GM08714 (cell line): ENCODE results near the gene MAPT.

ENCODE experiments used
- H3K4me3 ChIP-seq: fragments of 200-500 bp; sonication (Bioruptor generic); 2 replicates; pipeline ENCODE4 v1.5.1; 2014; ENCODE audit warnings: mild to moderate bottlenecking, low read length, inconsistent platforms
- ZNF274 ChIP-seq: IDR thresholded peaks from 2 replicates; pipeline ENCODE4 v1.6.1; 2012; ENCODE audit warnings: mild to moderate bottlenecking, low read depth, low read length

The MAPT gene

DNA sequence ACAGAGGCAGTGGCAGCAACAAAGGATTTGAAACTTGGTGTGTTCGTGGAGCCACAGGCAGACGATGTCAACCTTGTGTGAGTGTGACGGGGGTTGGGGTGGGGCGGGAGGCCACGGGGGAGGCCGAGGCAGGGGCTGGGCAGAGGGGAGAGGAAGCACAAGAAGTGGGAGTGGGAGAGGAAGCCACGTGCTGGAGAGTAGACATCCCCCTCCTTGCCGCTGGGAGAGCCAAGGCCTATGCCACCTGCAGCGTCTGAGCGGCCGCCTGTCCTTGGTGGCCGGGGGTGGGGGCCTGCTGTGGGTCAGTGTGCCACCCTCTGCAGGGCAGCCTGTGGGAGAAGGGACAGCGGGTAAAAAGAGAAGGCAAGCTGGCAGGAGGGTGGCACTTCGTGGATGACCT is 130.2 kb downstream of the MAPT start:
- no peak overlapping the region for H3K4me3 ChIP-seq
- TF ChIP-seq ZNF274, result no peak

DNA sequence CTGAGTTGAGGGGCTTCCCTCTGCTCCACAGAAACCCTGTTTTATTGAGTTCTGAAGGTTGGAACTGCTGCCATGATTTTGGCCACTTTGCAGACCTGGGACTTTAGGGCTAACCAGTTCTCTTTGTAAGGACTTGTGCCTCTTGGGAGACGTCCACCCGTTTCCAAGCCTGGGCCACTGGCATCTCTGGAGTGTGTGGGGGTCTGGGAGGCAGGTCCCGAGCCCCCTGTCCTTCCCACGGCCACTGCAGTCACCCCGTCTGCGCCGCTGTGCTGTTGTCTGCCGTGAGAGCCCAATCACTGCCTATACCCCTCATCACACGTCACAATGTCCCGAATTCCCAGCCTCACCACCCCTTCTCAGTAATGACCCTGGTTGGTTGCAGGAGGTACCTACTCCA is 130.7 kb downstream of the MAPT start:
- TF ChIP-seq ZNF274, result no peak
- H3K4me3 ChIP-seq, result no peak overlapping the region

DNA sequence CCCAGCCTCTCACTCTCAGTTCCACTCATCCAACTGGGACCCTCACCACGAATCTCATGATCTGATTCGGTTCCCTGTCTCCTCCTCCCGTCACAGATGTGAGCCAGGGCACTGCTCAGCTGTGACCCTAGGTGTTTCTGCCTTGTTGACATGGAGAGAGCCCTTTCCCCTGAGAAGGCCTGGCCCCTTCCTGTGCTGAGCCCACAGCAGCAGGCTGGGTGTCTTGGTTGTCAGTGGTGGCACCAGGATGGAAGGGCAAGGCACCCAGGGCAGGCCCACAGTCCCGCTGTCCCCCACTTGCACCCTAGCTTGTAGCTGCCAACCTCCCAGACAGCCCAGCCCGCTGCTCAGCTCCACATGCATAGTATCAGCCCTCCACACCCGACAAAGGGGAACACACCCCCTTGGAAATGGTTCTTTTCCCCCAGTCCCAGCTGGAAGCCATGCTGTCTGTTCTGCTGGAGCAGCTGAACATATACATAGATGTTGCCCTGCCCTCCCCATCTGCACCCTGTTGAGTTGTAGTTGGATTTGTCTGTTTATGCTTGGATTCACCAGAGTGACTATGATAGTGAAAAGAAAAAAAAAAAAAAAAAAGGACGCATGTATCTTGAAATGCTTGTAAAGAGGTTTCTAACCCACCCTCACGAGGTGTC is 131.3 kb downstream of the MAPT start:
- TF ChIP-seq ZNF274, result no peak
- no peak overlapping the region for H3K4me3 ChIP-seq

DNA sequence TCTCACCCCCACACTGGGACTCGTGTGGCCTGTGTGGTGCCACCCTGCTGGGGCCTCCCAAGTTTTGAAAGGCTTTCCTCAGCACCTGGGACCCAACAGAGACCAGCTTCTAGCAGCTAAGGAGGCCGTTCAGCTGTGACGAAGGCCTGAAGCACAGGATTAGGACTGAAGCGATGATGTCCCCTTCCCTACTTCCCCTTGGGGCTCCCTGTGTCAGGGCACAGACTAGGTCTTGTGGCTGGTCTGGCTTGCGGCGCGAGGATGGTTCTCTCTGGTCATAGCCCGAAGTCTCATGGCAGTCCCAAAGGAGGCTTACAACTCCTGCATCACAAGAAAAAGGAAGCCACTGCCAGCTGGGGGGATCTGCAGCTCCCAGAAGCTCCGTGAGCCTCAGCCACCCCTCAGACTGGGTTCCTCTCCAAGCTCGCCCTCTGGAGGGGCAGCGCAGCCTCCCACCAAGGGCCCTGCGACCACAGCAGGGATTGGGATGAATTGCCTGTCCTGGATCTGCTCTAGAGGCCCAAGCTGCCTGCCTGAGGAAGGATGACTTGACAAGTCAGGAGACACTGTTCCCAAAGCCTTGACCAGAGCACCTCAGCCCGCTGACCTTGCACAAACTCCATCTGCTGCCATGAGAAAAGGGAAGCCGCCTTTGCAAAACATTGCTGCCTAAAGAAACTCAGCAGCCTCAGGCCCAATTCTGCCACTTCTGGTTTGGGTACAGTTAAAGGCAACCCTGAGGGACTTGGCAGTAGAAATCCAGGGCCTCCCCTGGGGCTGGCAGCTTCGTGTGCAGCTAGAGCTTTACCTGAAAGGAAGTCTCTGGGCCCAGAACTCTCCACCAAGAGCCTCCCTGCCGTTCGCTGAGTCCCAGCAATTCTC is 132.1 kb downstream of the MAPT start:
- no peak for TF ChIP-seq ZNF274
- no peak overlapping the region for H3K4me3 ChIP-seq

DNA sequence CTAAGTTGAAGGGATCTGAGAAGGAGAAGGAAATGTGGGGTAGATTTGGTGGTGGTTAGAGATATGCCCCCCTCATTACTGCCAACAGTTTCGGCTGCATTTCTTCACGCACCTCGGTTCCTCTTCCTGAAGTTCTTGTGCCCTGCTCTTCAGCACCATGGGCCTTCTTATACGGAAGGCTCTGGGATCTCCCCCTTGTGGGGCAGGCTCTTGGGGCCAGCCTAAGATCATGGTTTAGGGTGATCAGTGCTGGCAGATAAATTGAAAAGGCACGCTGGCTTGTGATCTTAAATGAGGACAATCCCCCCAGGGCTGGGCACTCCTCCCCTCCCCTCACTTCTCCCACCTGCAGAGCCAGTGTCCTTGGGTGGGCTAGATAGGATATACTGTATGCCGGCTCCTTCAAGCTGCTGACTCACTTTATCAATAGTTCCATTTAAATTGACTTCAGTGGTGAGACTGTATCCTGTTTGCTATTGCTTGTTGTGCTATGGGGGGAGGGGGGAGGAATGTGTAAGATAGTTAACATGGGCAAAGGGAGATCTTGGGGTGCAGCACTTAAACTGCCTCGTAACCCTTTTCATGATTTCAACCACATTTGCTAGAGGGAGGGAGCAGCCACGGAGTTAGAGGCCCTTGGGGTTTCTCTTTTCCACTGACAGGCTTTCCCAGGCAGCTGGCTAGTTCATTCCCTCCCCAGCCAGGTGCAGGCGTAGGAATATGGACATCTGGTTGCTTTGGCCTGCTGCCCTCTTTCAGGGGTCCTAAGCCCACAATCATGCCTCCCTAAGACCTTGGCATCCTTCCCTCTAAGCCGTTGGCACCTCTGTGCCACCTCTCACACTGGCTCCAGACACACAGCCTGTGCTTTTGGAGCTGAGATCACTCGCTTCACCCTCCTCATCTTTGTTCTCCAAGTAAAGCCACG is 133.0 kb downstream of the MAPT start:
- TF ChIP-seq ZNF274, result no peak
- no peak overlapping the region for H3K4me3 ChIP-seq

DNA sequence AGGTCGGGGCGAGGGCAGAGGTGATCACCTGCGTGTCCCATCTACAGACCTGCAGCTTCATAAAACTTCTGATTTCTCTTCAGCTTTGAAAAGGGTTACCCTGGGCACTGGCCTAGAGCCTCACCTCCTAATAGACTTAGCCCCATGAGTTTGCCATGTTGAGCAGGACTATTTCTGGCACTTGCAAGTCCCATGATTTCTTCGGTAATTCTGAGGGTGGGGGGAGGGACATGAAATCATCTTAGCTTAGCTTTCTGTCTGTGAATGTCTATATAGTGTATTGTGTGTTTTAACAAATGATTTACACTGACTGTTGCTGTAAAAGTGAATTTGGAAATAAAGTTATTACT is 133.6 kb downstream of the MAPT start:
- H3K4me3 ChIP-seq, result no peak overlapping the region
- TF ChIP-seq ZNF274, result no peak

DNA sequence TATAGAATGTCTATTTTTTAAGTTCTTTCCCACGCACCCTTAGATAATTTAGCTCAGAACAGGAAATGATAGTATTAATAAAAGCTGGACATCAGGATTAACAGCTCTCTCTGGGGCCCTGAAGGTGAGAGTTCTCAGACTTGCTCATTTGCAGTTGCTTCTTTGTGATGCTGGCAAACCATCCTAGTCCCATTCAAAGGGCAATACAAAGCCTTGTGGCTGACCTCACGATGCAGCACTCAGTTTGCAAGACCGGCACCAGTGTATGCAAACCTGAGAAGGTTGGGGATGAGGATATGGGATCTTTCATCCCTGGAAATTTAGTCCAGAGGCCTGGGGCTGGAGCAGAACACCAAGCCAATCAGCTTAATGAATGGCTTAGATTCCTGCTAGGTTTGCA is 134.0 kb downstream of the MAPT start:
- no peak for TF ChIP-seq ZNF274
- no peak overlapping the region for H3K4me3 ChIP-seq

DNA sequence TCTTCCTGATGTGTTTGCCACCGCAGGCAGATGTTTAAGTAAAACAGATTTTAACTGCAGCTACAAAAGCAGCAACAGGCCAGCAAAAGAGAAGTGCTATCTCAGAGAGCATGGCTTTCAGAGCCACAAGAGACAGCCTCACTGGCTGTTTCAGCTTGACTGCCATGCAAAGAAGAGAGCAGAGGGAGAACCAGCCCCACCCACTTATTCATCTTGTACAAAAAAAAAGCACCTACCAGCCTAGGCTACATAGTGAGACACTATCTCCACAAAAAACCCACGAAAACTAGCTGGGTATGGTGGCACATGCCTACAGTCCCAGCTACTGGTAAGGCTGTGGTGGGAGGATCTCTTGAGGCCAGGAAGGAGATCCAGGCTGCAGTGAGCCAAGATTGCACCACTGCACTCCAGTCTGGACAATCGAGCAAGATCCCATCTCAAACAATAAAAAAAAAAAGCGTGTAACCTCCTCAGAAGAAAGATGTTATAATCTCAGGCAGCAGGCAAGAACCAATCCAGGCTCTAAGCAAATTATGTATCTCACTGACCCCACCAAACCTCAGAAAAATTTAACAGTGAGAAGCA is 134.7 kb downstream of the MAPT start:
- H3K4me3 ChIP-seq, result no peak overlapping the region
- no peak for TF ChIP-seq ZNF274

DNA sequence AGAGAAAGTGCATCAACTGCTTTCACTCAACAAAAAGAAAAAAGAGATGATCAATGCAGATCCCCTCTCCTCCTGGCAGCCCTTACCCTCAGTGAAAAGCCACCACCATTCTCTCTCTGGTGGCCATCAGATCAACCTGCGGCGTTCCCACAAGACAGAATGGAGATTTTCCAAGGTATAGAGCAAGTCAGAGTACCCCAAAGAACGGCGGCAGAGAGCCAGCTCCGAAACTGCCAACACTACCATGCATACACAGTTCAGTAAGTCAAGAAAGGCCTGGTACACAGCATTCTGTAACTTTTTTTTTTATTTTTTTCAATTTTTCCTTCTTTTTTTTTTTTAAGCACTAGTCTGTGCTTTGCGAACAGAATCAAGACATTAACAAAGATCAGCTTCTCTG is 135.3 kb downstream of the MAPT start:
- H3K4me3 ChIP-seq, result no peak overlapping the region
- TF ChIP-seq ZNF274, result no peak

DNA sequence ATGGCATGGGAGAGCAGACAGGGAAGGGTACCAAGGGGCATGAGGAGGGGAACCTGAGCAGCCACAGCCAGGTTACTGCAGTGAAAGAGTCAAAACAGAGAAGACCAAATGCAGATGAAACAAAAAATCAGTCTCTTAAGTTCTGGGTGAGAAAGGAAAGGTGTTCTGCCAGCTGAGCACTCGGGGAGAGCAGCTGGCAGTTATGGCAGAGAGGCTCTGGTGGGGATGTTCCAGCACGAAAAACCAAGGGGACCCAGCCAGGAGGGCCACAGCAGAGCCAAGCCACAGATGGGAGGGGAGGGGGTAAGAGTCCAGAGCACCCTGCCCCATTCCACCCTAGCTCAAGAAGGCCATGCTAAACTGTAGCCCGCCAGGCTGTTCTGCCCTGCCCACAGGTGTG is 136.4 kb downstream of the MAPT start:
- no peak overlapping the region for H3K4me3 ChIP-seq
- no peak for TF ChIP-seq ZNF274

DNA sequence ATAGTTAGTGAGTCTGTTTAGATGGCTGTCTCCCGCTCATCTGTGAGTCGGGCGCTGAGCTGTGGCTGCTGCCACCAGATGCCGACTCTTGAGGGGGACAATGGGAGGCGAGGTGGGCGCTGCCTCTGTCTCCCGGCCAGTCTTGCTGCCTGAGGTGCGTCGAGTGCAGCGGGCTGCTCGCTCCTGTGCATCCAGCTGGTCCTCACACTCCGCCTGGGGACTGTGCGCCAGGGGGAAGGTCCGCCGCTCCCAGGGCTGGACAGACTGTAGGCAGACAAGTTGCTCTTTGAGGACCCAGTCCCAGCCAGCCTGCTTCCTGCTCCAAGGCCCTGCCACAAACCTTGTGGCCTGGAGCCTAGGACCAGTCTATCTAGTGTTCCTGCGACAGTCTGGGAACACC is 137.1 kb downstream of the MAPT start:
- TF ChIP-seq ZNF274, result no peak
- H3K4me3 ChIP-seq, result no peak overlapping the region

DNA sequence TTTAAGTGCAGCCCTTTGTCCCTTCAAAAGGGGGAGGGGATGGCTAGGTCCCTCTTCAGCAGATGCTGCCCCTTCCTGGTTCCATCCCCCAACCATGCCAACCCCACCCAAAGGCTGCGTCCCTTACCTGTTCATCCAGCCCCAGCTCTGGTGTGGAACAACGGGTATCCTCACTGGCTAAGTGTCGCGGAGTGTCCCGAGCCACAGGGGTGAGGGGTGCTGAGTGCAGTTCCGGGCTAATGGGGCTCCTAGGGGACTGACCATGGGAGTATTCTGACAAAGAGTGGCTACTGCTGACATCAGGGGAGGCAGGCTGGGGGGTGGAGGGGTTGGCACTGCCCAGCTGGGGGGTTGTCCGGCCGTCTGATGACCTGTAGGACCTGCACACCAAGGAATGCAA is 137.6 kb downstream of the MAPT start:
- no peak overlapping the region for H3K4me3 ChIP-seq
- no peak for TF ChIP-seq ZNF274

DNA sequence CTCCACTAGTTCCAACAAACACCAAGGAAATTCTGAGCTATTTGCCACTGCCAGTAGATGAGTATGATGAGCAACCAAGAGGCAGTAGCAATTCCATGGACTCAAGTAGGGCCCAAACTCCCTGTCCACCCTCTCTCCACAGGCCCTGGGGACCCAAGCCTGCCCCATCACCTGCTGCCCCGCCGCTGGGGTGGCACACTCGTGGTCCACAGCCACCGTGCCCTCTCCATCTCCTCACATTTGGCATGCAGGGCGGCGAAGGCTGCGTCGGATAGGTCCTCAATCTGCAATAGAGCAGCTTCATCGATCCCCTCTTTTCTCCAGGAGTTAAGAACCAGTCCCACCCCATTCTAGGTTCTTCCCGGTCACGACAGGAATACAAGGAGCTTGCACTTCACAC is 138.6 kb downstream of the MAPT start:
- no peak for TF ChIP-seq ZNF274
- no peak overlapping the region for H3K4me3 ChIP-seq

DNA sequence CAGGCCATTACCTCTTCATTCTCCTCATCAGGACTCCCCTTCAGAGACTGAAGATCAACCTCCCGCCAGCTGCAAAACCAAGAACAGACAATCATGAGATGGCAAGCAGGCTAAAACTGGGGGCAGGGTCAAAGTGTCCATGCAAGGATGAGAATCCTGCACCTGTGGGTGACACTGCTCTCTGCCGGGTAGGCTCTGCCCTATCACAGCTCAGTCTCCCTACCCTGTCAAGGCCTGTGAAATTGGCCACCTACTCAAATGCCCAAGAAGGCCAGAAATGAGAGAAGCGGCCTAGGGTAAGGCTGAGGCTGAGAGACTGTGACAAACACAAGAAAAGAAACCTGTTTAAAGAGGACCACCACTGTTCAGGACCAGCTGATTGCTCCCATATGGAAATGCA is 139.0 kb downstream of the MAPT start:
- TF ChIP-seq ZNF274, result no peak
- no peak overlapping the region for H3K4me3 ChIP-seq
